Activated naive CD4-positive, alpha-beta T cell treated with anti-CD3 and anti-CD28 coated beads for 36 hours (primary cell): Measurements from ENCODE around the gene RETN. TPM values are rescaled to one million over a fixed set of nuclear protein-coding genes. Genes with fewer than 3 reads are reported as not detected.
A peak's percentile ranks its signal among the peaks of the same experiment; 100 is the strongest.

Experiments used
- CTCF ChIA-PET: fragments of 350-600 bp; sonication (Branson Sonifier 250); formaldehyde crosslinking; loops from one replicate; lab custom pipeline; 2021; ENCODE audit warnings: antibody characterized with exemption; lab: Charles Lee
- DNase-seq: peaks from one replicate; pipeline ENCODE4 v3.0.0-alpha.2; 2020
- H3K27ac Mint-ChIP-seq: one replicate; pipeline ENCODE4 v1.8.0; 2021; ENCODE audit warnings: mild to moderate bottlenecking, mixed read lengths
- H3K27me3 Mint-ChIP-seq: one replicate; pipeline ENCODE4 v1.8.0; 2021; ENCODE audit warnings: low read depth, mixed read lengths
- H3K36me3 Mint-ChIP-seq: one replicate; pipeline ENCODE4 v1.8.0; 2021; ENCODE audit warnings: low read depth, mixed read lengths
- H3K4me1 Mint-ChIP-seq: one replicate; pipeline ENCODE4 v1.8.0; 2021; ENCODE audit warnings: low read depth, mixed read lengths
- H3K4me3 Mint-ChIP-seq: one replicate; pipeline ENCODE4 v1.8.0; 2021; ENCODE audit warnings: mild to moderate bottlenecking, moderate library complexity, mixed read lengths
- H3K9me3 Mint-ChIP-seq: one replicate; pipeline ENCODE4 v1.8.0; 2021; ENCODE audit warnings: mixed read lengths
- intact Hi-C: fragments of 100-400 bp; cut with micrococcal nuclease; formaldehyde crosslinking; loops from one replicate; pipeline ENCODE4 v1.15.1; 2023
- total RNA-seq, 2 experiments: library from RNA; stranded (reverse); gene quantifications; one replicate each; pipeline ENCODE4 v1.2.3, GENCODE V29; 2021

Gene RETN
- total RNA-seq: not detected

DNA sequence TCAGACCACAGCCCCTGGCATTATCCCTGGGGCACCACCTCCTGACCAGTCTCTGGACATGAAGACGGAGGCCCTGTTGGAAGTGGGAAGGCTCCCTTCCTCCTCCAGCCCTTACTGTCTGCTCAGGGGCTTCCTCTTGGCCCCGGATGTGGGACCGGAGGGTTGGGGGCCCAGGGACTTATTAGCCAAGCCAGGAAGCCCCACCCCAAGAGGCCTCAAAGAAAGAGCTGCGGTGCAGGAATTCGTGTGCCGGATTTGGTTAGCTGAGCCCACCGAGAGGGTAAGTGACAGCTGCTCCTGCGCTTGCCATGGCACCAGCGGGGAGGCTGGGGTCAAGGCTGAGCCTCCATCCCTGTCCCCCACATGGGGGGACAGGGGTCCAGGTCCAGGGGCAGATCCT lies at the start of gene RETN:
Gene RETN (plus strand): TSS at position 208 of the 400 bp plus-strand sequence. CDS start 278 bp downstream, outside the sequence.
- intact Hi-C loops: no loop called here
- CTCF ChIA-PET: interaction anchor here (2.3 to 3.3 kb wide), 2 partner anchors 12 to 16 kb away, joined by 6 to 21 read pairs; partner anchors contain the start of gene TRAPPC5
- H3K36me3 Mint-ChIP-seq: no peaks in the 10 kb centered on the region
- H3K9me3 Mint-ChIP-seq: no peaks in the 10 kb centered on the region
- H3K4me3 Mint-ChIP-seq: no peak within 1 kb of the TSS
- peaks cover 21% of the 10 kb centered on the region for H3K27me3 Mint-ChIP-seq
- H3K4me1 Mint-ChIP-seq: peaks cover 12% of the 10 kb centered on the region
- no peak for DNase-seq
- H3K27ac Mint-ChIP-seq: no peak within 1 kb of the TSS

DNA sequence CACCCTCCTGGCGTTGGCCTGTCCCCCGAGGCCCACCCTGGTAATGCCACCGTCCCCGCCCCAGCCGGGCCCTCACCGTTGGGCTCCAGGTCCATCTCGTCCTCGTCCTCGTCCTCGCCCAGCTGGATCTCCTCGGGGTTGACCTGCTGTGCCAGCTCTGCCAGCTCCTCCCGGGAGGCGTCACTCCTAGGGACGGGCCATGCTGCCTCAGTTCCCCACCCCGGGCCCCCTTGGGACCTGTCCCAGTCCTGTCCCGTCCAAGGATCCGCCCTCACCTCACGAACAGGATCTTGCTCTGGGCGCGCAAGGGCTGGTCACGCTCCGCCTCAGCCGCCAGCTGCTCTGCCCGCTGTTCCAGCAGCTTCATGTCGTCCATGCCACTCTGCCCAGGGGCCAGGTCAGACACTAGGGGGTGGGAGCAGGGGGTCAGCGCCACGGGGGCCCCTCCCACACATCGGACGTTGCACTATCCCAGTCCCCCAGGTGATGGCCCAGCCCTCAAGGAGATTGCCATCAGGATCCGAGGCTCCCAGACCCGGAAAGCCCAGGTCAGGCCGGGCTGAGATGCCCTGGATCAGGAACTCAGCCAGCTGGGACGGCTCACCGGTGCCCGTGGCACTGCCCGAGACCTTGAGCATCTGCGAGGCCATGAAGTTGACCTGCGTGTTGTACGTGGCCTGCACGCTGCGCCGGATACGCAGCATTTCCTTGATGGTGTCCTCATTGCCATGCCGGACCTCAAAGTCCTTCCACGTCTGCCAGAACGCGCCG lies 49.0 kb upstream of the RETN start:
- CTCF ChIA-PET: interaction anchor here (1.0 kb wide), 1 partner anchor 160 kb away, joined by 3 read pairs; no protein-coding TSS in a partner anchor
- intact Hi-C loops: no loop called here
- no peaks in the 10 kb centered on the region for H3K4me1 Mint-ChIP-seq
- H3K27ac Mint-ChIP-seq: no peak overlapping the region
- no peak for DNase-seq
- peaks cover 28% of the 10 kb centered on the region for H3K36me3 Mint-ChIP-seq
- H3K4me3 Mint-ChIP-seq: no peak overlapping the region
- no peaks in the 10 kb centered on the region for H3K9me3 Mint-ChIP-seq
- no peaks in the 10 kb centered on the region for H3K27me3 Mint-ChIP-seq

DNA sequence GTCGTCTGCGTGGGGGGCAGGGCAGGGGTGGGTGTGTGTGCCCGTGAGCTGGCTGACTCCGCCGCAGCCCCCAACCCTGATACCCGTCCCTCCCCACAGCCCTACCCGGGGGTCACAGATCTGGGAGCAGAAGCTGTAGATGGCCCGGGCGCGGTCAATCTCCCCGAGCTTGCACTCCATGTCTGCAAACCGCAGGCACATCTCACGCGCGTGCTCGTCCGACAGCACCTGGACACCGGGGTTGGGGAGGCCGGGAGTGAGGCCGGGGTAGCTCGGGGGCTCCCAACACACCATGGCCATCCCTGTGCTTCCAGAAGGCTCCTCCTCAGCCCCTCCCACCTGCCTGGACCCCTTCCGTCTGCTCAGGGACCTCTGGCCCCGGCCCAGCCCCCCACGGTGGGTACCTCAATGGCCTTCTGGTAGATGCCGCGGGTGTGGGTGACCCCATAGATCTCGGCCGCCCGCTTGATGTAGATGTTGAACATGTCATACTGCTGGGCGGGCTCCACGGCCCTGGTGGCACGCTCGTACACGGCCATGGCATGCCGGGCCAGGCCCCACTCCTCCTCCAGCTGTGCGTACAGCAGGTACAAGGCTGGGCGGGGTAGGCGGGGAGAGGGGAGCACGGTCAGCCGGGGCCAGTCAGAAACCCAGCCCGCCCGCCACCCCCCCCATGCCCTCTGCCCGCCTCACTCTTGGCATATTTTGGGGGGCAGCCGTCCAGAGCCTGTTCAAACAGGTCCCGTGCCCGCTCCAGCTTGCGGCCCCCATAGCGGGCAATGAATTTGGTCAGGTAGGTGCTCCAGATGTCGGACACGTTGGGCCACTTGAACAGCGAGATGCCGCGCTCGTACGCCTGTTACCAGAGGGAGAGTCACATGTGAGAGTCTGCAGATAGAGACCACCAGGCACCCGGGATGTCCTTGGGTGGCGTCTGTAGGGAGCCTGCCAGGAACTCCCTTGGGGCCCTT lies 48.1 kb upstream of the RETN start:
- no peaks in the 10 kb centered on the region for H3K27me3 Mint-ChIP-seq
- H3K27ac Mint-ChIP-seq: no peak overlapping the region
- intact Hi-C loops: no loop called here
- H3K36me3 Mint-ChIP-seq: peaks cover 28% of the 10 kb centered on the region
- no peaks in the 10 kb centered on the region for H3K9me3 Mint-ChIP-seq
- no peak for DNase-seq
- no peaks in the 10 kb centered on the region for H3K4me1 Mint-ChIP-seq
- no peak overlapping the region for H3K4me3 Mint-ChIP-seq
- CTCF ChIA-PET: interaction anchor here (1.0 kb wide), 1 partner anchor 159 kb away, joined by 3 read pairs; no protein-coding TSS in a partner anchor

DNA sequence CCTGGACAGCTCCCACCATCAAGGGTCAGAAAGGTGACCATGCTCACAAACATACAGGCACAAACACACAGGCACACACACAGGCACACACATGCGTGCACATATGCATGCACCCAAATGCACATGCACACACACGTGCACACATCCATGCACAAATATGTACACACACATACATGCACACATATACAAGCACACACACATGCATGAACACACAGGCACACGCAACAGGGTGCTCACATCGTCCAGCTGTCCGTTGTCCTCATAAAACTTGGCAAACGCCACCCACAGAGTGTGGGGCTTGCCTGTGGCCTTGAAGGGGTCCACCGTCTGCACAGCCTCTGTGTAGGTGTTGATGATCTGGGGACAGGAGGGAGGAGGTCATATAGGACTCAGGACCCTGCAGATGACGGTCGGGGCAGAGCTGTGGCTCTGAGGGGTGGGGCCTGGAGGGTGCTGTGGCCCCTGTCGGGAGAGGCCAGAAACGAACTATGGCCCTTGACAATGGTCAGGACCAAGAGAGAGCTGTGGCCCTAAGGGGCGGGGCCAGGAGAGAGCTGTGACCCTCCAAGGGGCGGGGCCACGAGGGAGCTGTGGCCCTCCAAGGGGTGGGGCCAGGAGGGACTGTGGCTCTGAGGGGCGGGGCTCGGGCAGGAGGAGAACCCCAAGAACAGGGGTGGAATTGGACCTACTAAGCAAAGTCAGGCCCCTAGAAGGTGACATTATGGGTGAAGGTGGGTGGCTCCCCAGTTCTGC lies 45.7 kb upstream of the RETN start:
- intact Hi-C loops: no loop called here
- no peak overlapping the region for H3K4me3 Mint-ChIP-seq
- H3K9me3 Mint-ChIP-seq: no peaks in the 10 kb centered on the region
- peaks cover 13% of the 10 kb centered on the region for H3K4me1 Mint-ChIP-seq
- H3K36me3 Mint-ChIP-seq: peaks cover 26% of the 10 kb centered on the region
- CTCF ChIA-PET: interaction anchor here (1.4 kb wide), 1 partner anchor 55 kb away, joined by 3 read pairs; no protein-coding TSS in a partner anchor
- no peak for DNase-seq
- no peaks in the 10 kb centered on the region for H3K27me3 Mint-ChIP-seq
- H3K27ac Mint-ChIP-seq: no peak overlapping the region

GRCh38 chr19:7623725-7624603 lies 44.9 kb upstream of the RETN start:
- no peak overlapping the region for H3K27ac Mint-ChIP-seq
- no peak for DNase-seq
- CTCF ChIA-PET: interaction anchor here (0.6 kb wide), 1 partner anchor 926 kb away, joined by 3 read pairs; no protein-coding TSS in a partner anchor
- no peaks in the 10 kb centered on the region for H3K9me3 Mint-ChIP-seq
- no peaks in the 10 kb centered on the region for H3K27me3 Mint-ChIP-seq
- intact Hi-C loops: no loop called here
- H3K4me3 Mint-ChIP-seq: no peak overlapping the region
- peaks cover 18% of the 10 kb centered on the region for H3K36me3 Mint-ChIP-seq
- peaks cover 21% of the 10 kb centered on the region for H3K4me1 Mint-ChIP-seq

- intact Hi-C loops: no loop called here
- Mint-ChIP-seq H3K27ac (no peak overlapping the region), H3K4me3 (no peak overlapping the region), H3K27me3 (no peaks in the 10 kb centered on the region), H3K36me3 (peaks cover 24% of the 10 kb centered on the region), H3K9me3 (no peaks in the 10 kb centered on the region), H3K4me1 (peaks cover 28% of the 10 kb centered on the region)
- no peak for DNase-seq
- CTCF ChIA-PET: no interaction called here
These were observed 44.0 kb upstream of the RETN start for GRCh38 chr19:7624810-7625209.

DNA sequence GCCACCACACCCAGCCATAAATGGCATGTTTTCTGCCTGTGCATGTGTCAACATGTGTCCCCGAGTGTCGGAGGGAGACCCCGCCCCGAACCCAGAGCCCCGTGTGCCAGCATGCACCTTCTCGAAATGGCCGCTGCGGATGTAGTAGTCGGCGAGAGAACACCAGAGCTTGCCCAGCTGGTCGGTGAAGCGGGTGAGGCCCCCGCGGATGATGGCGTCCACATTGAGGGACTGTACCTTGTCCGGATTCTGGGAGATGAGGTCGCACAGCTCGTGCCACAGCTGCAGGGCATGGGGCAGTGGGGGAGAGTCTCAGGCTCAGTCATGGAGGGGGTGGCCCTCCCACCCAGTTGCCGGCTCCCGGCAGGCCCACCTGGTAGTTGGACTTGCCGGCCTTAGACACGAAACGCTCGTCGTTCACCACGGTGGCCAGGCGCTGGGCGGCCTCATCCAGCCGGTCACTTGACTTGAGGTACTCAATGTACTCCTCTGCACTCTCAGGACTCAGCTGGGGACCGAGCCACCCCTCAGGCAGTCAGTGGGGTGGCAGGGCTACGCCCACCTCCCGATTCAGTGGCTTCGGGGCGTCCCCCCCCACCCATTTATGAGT lies 43.0 kb upstream of the RETN start:
- H3K27ac Mint-ChIP-seq: no peak overlapping the region
- intact Hi-C loops: no loop called here
- no peaks in the 10 kb centered on the region for H3K27me3 Mint-ChIP-seq
- H3K4me1 Mint-ChIP-seq: peaks cover 37% of the 10 kb centered on the region
- peaks cover 24% of the 10 kb centered on the region for H3K36me3 Mint-ChIP-seq
- DNase-seq: no peak
- H3K9me3 Mint-ChIP-seq: no peaks in the 10 kb centered on the region
- CTCF ChIA-PET: interaction anchor here (1.5 kb wide), 1 partner anchor 58 kb away, joined by 6 read pairs; no protein-coding TSS in a partner anchor
- H3K4me3 Mint-ChIP-seq: no peak overlapping the region

- Mint-ChIP-seq H3K9me3 (no peaks in the 10 kb centered on the region), H3K27ac (no peak overlapping the region), H3K4me1 (peaks cover 40% of the 10 kb centered on the region), H3K36me3 (peaks cover 18% of the 10 kb centered on the region), H3K4me3 (peak overlapping the region; percentile 38), H3K27me3 (no peaks in the 10 kb centered on the region)
- intact Hi-C loops: no loop called here
- no peak for DNase-seq
- CTCF ChIA-PET: interaction anchor here (1.5 kb wide), 1 partner anchor 59 kb away, joined by 6 read pairs; no protein-coding TSS in a partner anchor
These were observed 41.7 kb upstream of the RETN start for GRCh38 chr19:7627166-7627565.

- no peak for DNase-seq
- peak overlapping the region; percentile 97 for H3K27ac Mint-ChIP-seq
- peaks cover 40% of the 10 kb centered on the region for H3K4me1 Mint-ChIP-seq
- H3K4me3 Mint-ChIP-seq: peak overlapping the region; percentile 98
- no peaks in the 10 kb centered on the region for H3K27me3 Mint-ChIP-seq
- peaks cover 14% of the 10 kb centered on the region for H3K36me3 Mint-ChIP-seq
- CTCF ChIA-PET: interaction anchor here (1.2 to 2.3 kb wide), 4 partner anchors 52 to 316 kb away, joined by 3 to 11 read pairs (median 6); partner anchors contain the start of gene TRAPPC5
- intact Hi-C loops: loop anchor here (1.0 to 2.0 kb wide), 5 partner anchors 9 to 106 kb away; partner anchors contain the start of genes MCOLN1, PNPLA6, STXBP2 and TRAPPC5
- no peaks in the 10 kb centered on the region for H3K9me3 Mint-ChIP-seq
These were observed 40.1 kb upstream of the RETN start for GRCh38 chr19:7628589-7629311.
